DND-41 (cell line): ENCODE data around the gene FLT3.

ENCODE experiments used
- ATAC-seq: fragments of 200-7000 bp; cut with Tn5 transposase; 3 replicates; pipeline ENCODE4 v1.9.1; 2021; ENCODE audit warnings: low read depth; ENCODE audit not compliant: insufficient read depth
- DNase-seq: peaks from one replicate; pipeline ENCODE4 v3.0.0-alpha.2; 2020
- H2AFZ ChIP-seq: 2 replicates; pipeline ENCODE4 v1.6.0; 2012; ENCODE audit warnings: low read depth, low read length
- H3K27ac ChIP-seq: 2 replicates; pipeline ENCODE4 v1.5.1; 2012; ENCODE audit warnings: low read length, inconsistent platforms
- H3K27me3 ChIP-seq: fragments of 200-600 bp; sonication (generic); 2 replicates; pipeline ENCODE4 v1.6.0; 2012; ENCODE audit warnings: low read length, mild to moderate bottlenecking, inconsistent platforms; ENCODE audit not compliant: insufficient read depth, poor library complexity
- H3K36me3 ChIP-seq: 2 replicates; pipeline ENCODE4 v1.5.1; 2012; ENCODE audit warnings: low read length, inconsistent platforms; ENCODE audit not compliant: insufficient read depth
- H3K4me1 ChIP-seq: 2 replicates; pipeline ENCODE4 v1.5.1; 2012; ENCODE audit warnings: mild to moderate bottlenecking, low read length; ENCODE audit not compliant: insufficient read depth
- H3K4me2 ChIP-seq: 2 replicates; pipeline ENCODE4 v1.6.0; 2012; ENCODE audit warnings: mild to moderate bottlenecking, moderate library complexity, low read length, inconsistent platforms; ENCODE audit not compliant: insufficient read depth
- H3K4me3 ChIP-seq, 2 experiments: fragments of 200-600 bp in 1 of 2; shearing (Covaris generic) in 1 of 2; 2 replicates each; pipeline ENCODE4 v1.5.1; 2012 to 2016; ENCODE audit warnings: inconsistent platforms in 2 of 2, low read length in 2 of 2, mild to moderate bottlenecking in 2 of 2, low read depth in 1 of 2, moderate library complexity in 1 of 2
- H3K79me2 ChIP-seq: 2 replicates; pipeline ENCODE4 v1.6.0; 2012; ENCODE audit warnings: low read length, inconsistent platforms; ENCODE audit not compliant: insufficient read depth
- H3K9ac ChIP-seq: 2 replicates; pipeline ENCODE4 v1.6.0; 2012; ENCODE audit warnings: low read depth, mild to moderate bottlenecking, inconsistent platforms, low read length, moderate library complexity
- H3K9me3 ChIP-seq: 2 replicates; pipeline ENCODE4 v1.5.1; 2012; ENCODE audit warnings: low read length, moderate library complexity, mild to moderate bottlenecking, inconsistent platforms; ENCODE audit not compliant: insufficient read depth, severe bottlenecking
- H4K20me1 ChIP-seq: 2 replicates; pipeline ENCODE4 v1.6.0; 2012; ENCODE audit warnings: low read length; ENCODE audit not compliant: insufficient read depth
- CTCF ChIP-seq: IDR thresholded peaks from 2 replicates; pipeline ENCODE4 v1.5.1; 2012; ENCODE audit warnings: borderline replicate concordance, low read length, moderate library complexity, mild to moderate bottlenecking; ENCODE audit not compliant: poor library complexity, severe bottlenecking; ENCODE audit errors: extremely low read depth
- EZH2 ChIP-seq: IDR thresholded peaks from 3 replicates; pipeline ENCODE4 v1.6.1; 2012; ENCODE audit warnings: borderline replicate concordance, low read depth, mild to moderate bottlenecking, moderate library complexity, low read length, inconsistent platforms; ENCODE audit not compliant: severe bottlenecking

The FLT3 gene

GRCh38 chr13:27973291-27973690, 127.1 kb downstream of the FLT3 start:
- ATAC-seq (no peak), DNase-seq (no peak)
- H3K27ac ChIP-seq = no peak overlapping the region
- no peak overlapping the region for H3K4me3 ChIP-seq
- no peak overlapping the region for H3K9ac ChIP-seq
- H3K79me2 ChIP-seq = no peaks in the 10 kb centered on the region
- H3K4me1 ChIP-seq = no peaks in the 10 kb centered on the region
- H3K36me3 ChIP-seq = no peaks in the 10 kb centered on the region
- H3K9me3 ChIP-seq = no peaks in the 10 kb centered on the region
- no peak overlapping the region for H3K4me2 ChIP-seq
- H3K27me3 ChIP-seq = no peaks in the 10 kb centered on the region
- no peaks in the 10 kb centered on the region for H4K20me1 ChIP-seq
- H2AFZ ChIP-seq = no peak overlapping the region
- no peak for TF ChIP-seq EZH2

GRCh38 chr13:27972478-27972820, 127.9 kb downstream of the FLT3 start:
- Histone ChIP-seq H3K27me3 (no peaks in the 10 kb centered on the region), H3K36me3 (no peaks in the 10 kb centered on the region), H4K20me1 (no peaks in the 10 kb centered on the region), H3K4me3 (no peak overlapping the region), H3K9ac (no peak overlapping the region), H3K4me2 (no peak overlapping the region), H3K27ac (no peak overlapping the region), H3K9me3 (no peaks in the 10 kb centered on the region), H3K4me1 (no peaks in the 10 kb centered on the region), H2AFZ (no peak overlapping the region), H3K79me2 (no peaks in the 10 kb centered on the region)
- ATAC-seq (no peak), DNase-seq (no peak)
- TF ChIP-seq CTCF = no peak
- no peak for TF ChIP-seq EZH2

GRCh38 chr13:27971776-27972477, 128.4 kb downstream of the FLT3 start:
- no peaks in the 10 kb centered on the region for H3K9me3 ChIP-seq
- H3K4me2 ChIP-seq = no peak overlapping the region
- no peak overlapping the region for H3K9ac ChIP-seq
- no peak overlapping the region for H3K4me3 ChIP-seq
- no peaks in the 10 kb centered on the region for H3K27me3 ChIP-seq
- DNase-seq (no peak), ATAC-seq (no peak)
- no peak overlapping the region for H2AFZ ChIP-seq
- H3K4me1 ChIP-seq = no peaks in the 10 kb centered on the region
- H3K27ac ChIP-seq = no peak overlapping the region
- TF ChIP-seq CTCF = no peak
- no peak for TF ChIP-seq EZH2
- no peaks in the 10 kb centered on the region for H3K36me3 ChIP-seq
- H3K79me2 ChIP-seq = no peaks in the 10 kb centered on the region
- no peaks in the 10 kb centered on the region for H4K20me1 ChIP-seq

- no peaks in the 10 kb centered on the region for H3K36me3 ChIP-seq
- H3K9ac ChIP-seq = no peak overlapping the region
- no peak overlapping the region for H3K27ac ChIP-seq
- no peaks in the 10 kb centered on the region for H3K79me2 ChIP-seq
- H4K20me1 ChIP-seq = no peaks in the 10 kb centered on the region
- no peak for ATAC-seq
- no peaks in the 10 kb centered on the region for H3K27me3 ChIP-seq
- DNase-seq = no peak
- TF ChIP-seq EZH2 = no peak
- no peak for TF ChIP-seq CTCF
- no peak overlapping the region for H3K4me2 ChIP-seq
- H2AFZ ChIP-seq = no peak overlapping the region
- H3K9me3 ChIP-seq = no peaks in the 10 kb centered on the region
- H3K4me1 ChIP-seq = no peaks in the 10 kb centered on the region
- no peak overlapping the region for H3K4me3 ChIP-seq
Observed at GRCh38 chr13:27971236-27971645, 129.1 kb downstream of the FLT3 start.
